OCI-LY1 (cell line): ENCODE measurements around the gene ARHGEF4.

Source experiments
- H2AFZ ChIP-seq: fragments of 200-600 bp; sonication (generic), shearing (Covaris generic); 2 replicates; pipeline ENCODE4 v1.6.0; 2014; ENCODE audit warnings: antibody characterized with exemption, mild to moderate bottlenecking, low read length
- H3F3A ChIP-seq: fragments of 200-600 bp; sonication (generic), shearing (Covaris generic); 2 replicates; pipeline ENCODE4 v1.6.0; 2014; ENCODE audit warnings: mild to moderate bottlenecking, antibody characterized with exemption, low read length, moderate library complexity; ENCODE audit not compliant: insufficient read depth
- H3K27ac ChIP-seq: fragments of 200-600 bp; sonication (generic); 2 replicates; pipeline ENCODE4 v1.5.1; 2014; ENCODE audit warnings: low read length, mixed run types, mild to moderate bottlenecking, low read depth; ENCODE audit not compliant: poor library complexity, severe bottlenecking
- H3K27me3 ChIP-seq: fragments of 200-600 bp; sonication (generic); 2 replicates; pipeline ENCODE4 v1.6.0; 2014; ENCODE audit warnings: antibody characterized with exemption, mild to moderate bottlenecking, low read length, moderate library complexity; ENCODE audit not compliant: insufficient read depth
- H3K36me3 ChIP-seq: fragments of 200-600 bp; sonication (generic); 2 replicates; pipeline ENCODE4 v1.6.1; 2014; ENCODE audit warnings: mild to moderate bottlenecking, antibody characterized with exemption, low read length, moderate library complexity, mixed read lengths; ENCODE audit not compliant: insufficient read depth
- H3K4me1 ChIP-seq: fragments of 200-600 bp; sonication (generic); 2 replicates; pipeline ENCODE4 v1.5.1; 2014; ENCODE audit warnings: mild to moderate bottlenecking, low read length, moderate library complexity; ENCODE audit not compliant: insufficient read depth, severe bottlenecking
- H3K4me2 ChIP-seq: fragments of 200-600 bp; sonication (generic), shearing (Covaris generic); 2 replicates; pipeline ENCODE4 v1.6.1; 2014; ENCODE audit warnings: low read length
- H3K4me3 ChIP-seq: fragments of 200-600 bp; sonication (generic); 2 replicates; pipeline ENCODE4 v1.5.1; 2014; ENCODE audit warnings: low read length, low read depth, mild to moderate bottlenecking, mixed read lengths; ENCODE audit not compliant: poor library complexity, severe bottlenecking
- H3K79me2 ChIP-seq: fragments of 200-600 bp; shearing (Covaris generic); 2 replicates; pipeline ENCODE4 v1.6.1; 2016; ENCODE audit warnings: mixed run types, low read length, mixed read lengths; ENCODE audit not compliant: insufficient read depth
- H3K9ac ChIP-seq: fragments of 200-600 bp; sonication (generic), shearing (Covaris generic); 2 replicates; pipeline ENCODE4 v1.6.1; 2014; ENCODE audit warnings: mild to moderate bottlenecking, low read length, mixed read lengths
- H3K9me2 ChIP-seq: fragments of 200-600 bp; sonication (generic), shearing (Covaris generic); 2 replicates; pipeline ENCODE4 v1.6.1; 2014; ENCODE audit warnings: low read depth, mild to moderate bottlenecking, low read length, mixed read lengths
- H3K9me3 ChIP-seq: fragments of 200-600 bp; shearing (Covaris generic); 2 replicates; pipeline ENCODE4 v1.6.1; 2014; ENCODE audit warnings: low read length, mixed read lengths
- H4K20me1 ChIP-seq: fragments of 200-600 bp; sonication (generic), shearing (Covaris generic); 2 replicates; pipeline ENCODE4 v1.6.0; 2016; ENCODE audit warnings: mild to moderate bottlenecking, low read length; ENCODE audit not compliant: insufficient read depth
- EZH2 ChIP-seq: fragments of 200-600 bp; sonication (generic), shearing (Covaris generic); IDR thresholded peaks from 2 replicates; pipeline ENCODE4 v1.8.0; 2017; ENCODE audit warnings: borderline replicate concordance, mixed run types, mild to moderate bottlenecking, antibody characterized with exemption, low read length, moderate library complexity, mixed read lengths
- TF ChIP-seq, protein P1 (sequence below): fragments of 200-600 bp; sonication (generic), shearing (Covaris generic); IDR thresholded peaks from 2 replicates; pipeline ENCODE4 v1.5.1; 2017; ENCODE audit warnings: mild to moderate bottlenecking, antibody characterized with exemption, low read length, moderate library complexity, mixed read lengths

The ARHGEF4 gene

DNA sequence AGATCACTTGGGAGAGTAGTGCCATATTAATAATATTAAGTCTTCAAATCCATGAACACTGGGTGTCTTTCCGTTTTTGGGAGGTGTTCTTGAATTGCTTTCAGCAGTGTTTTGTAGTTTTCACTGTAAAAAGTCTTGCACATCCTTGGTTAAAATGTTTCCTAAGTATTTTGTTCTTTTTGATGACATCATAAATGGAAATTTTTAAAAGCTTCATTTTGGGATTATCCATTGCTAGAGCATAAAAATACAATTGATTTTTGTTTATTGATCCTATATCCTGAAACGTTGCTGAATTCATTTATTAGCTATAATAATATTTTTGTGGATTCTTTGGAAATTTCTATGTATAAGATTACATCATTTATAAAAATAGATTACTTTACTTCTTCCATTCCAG lies 96.8 kb downstream of the ARHGEF4 start:
- H3K79me2 ChIP-seq, result no peaks in the 10 kb centered on the region
- TF ChIP-seq, protein P1, sequence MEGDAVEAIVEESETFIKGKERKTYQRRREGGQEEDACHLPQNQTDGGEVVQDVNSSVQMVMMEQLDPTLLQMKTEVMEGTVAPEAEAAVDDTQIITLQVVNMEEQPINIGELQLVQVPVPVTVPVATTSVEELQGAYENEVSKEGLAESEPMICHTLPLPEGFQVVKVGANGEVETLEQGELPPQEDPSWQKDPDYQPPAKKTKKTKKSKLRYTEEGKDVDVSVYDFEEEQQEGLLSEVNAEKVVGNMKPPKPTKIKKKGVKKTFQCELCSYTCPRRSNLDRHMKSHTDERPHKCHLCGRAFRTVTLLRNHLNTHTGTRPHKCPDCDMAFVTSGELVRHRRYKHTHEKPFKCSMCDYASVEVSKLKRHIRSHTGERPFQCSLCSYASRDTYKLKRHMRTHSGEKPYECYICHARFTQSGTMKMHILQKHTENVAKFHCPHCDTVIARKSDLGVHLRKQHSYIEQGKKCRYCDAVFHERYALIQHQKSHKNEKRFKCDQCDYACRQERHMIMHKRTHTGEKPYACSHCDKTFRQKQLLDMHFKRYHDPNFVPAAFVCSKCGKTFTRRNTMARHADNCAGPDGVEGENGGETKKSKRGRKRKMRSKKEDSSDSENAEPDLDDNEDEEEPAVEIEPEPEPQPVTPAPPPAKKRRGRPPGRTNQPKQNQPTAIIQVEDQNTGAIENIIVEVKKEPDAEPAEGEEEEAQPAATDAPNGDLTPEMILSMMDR, result no peak
- TF ChIP-seq EZH2, result no peak
- no peak overlapping the region for H3K9ac ChIP-seq
- H3K27ac ChIP-seq, result no peak overlapping the region
- no peak overlapping the region for H3K4me2 ChIP-seq
- no peaks in the 10 kb centered on the region for H3F3A ChIP-seq
- H3K9me2 ChIP-seq, result no peaks in the 10 kb centered on the region
- no peaks in the 10 kb centered on the region for H3K9me3 ChIP-seq
- no peaks in the 10 kb centered on the region for H3K4me1 ChIP-seq
- no peaks in the 10 kb centered on the region; the same call in 1 of the 2 replicates for H3K27me3 ChIP-seq
- H2AFZ ChIP-seq, result no peak overlapping the region
- H4K20me1 ChIP-seq, result no peaks in the 10 kb centered on the region
- no peak overlapping the region for H3K4me3 ChIP-seq
- H3K36me3 ChIP-seq, result no peaks in the 10 kb centered on the region

DNA sequence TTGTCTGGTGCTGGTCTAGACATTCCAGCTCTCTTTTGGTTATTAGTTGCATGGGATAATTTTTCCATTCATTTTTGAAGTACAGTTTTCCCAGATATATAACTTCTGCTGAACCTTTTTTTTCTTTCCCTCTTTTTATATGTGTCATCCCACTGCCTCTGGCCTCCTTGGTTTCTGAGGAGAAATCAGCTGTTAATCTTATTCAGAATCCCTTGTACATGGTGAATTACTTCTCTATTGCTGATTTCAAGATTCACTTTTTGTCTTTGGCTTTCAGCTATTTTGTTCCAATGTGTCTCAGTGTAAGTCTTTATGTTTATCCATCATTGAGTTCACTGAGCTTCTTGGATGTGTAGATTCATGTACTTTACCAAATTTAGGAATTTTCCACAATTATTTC lies 99.7 kb downstream of the ARHGEF4 start:
- Histone ChIP-seq H3K9ac (no peak overlapping the region), H3K9me3 (no peaks in the 10 kb centered on the region), H3K4me2 (no peak overlapping the region), H3K4me3 (no peak overlapping the region), H2AFZ (no peak overlapping the region), H3K4me1 (no peaks in the 10 kb centered on the region), H4K20me1 (no peaks in the 10 kb centered on the region), H3K9me2 (no peaks in the 10 kb centered on the region), H3K36me3 (no peaks in the 10 kb centered on the region), H3K27ac (no peak overlapping the region), H3F3A (no peaks in the 10 kb centered on the region), H3K79me2 (no peaks in the 10 kb centered on the region), H3K27me3 (no peaks in the 10 kb centered on the region; the same call in 1 of the 2 replicates)
- TF ChIP-seq, protein P1, result no peak
- no peak for TF ChIP-seq EZH2

DNA sequence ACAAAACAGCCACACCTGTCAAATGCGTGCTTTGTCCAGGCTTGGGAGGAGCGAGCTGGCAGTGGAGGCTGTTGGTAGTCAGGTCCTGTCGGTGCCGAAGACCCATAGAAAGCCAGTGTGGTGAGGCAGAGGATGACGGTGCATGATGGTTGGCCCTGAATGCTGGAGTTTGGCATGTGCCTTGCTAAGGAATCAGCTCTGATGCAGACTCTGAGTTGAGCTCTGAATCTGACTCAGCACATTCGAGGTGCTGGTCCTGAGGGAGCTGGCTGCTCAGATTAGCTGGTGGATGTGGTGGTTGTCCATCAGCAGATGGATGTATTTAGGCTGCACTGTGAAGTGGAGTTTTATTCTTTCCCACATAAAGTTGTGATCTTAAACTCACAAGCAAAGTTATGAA lies 111.3 kb downstream of the ARHGEF4 start:
- H3K27ac ChIP-seq, result no peak overlapping the region
- no peaks in the 10 kb centered on the region for H3K79me2 ChIP-seq
- H4K20me1 ChIP-seq, result no peaks in the 10 kb centered on the region
- H3K36me3 ChIP-seq, result no peaks in the 10 kb centered on the region
- no peaks in the 10 kb centered on the region for H3K4me1 ChIP-seq
- H3K4me3 ChIP-seq, result no peak overlapping the region
- no peak overlapping the region for H2AFZ ChIP-seq
- no peaks in the 10 kb centered on the region for H3K9me3 ChIP-seq
- TF ChIP-seq, protein P1, result no peak
- TF ChIP-seq EZH2, result no peak
- H3K27me3 ChIP-seq, result no peaks in the 10 kb centered on the region
- no peak overlapping the region for H3K9ac ChIP-seq
- no peak overlapping the region for H3K4me2 ChIP-seq
- H3F3A ChIP-seq, result no peaks in the 10 kb centered on the region
- no peaks in the 10 kb centered on the region for H3K9me2 ChIP-seq
